DOHH2 (cell line): ENCODE data around the gene GLRX2.

Source experiments
- H3F3A ChIP-seq: fragments of 200-600 bp; sonication (generic), shearing (Covaris generic); 2 replicates; pipeline ENCODE4 v1.6.0; 2016; ENCODE audit warnings: antibody characterized with exemption, mild to moderate bottlenecking; ENCODE audit not compliant: control insufficient read depth, insufficient read depth
- H3K27ac ChIP-seq: fragments of 200-600 bp; sonication (generic); 2 replicates; pipeline ENCODE4 v1.5.1; 2014; ENCODE audit warnings: low read depth, mild to moderate bottlenecking, low read length, moderate library complexity
- H3K27me3 ChIP-seq: fragments of 200-600 bp; sonication (generic); 2 replicates; pipeline ENCODE4 v1.6.1; 2014; ENCODE audit warnings: mild to moderate bottlenecking, low read length, mixed read lengths; ENCODE audit not compliant: control insufficient read depth
- H3K36me3 ChIP-seq: fragments of 200-600 bp; sonication (generic); 2 replicates; pipeline ENCODE4 v1.6.1; 2014; ENCODE audit warnings: mild to moderate bottlenecking, low read length, moderate library complexity, mixed read lengths; ENCODE audit not compliant: control insufficient read depth
- H3K4me1 ChIP-seq: fragments of 200-600 bp; sonication (generic); 2 replicates; pipeline ENCODE4 v1.6.1; 2014; ENCODE audit warnings: mild to moderate bottlenecking, low read length, mixed read lengths; ENCODE audit not compliant: control insufficient read depth
- H3K4me2 ChIP-seq: fragments of 200-600 bp; sonication (generic); 2 replicates; pipeline ENCODE4 v1.6.0; 2014; ENCODE audit warnings: mild to moderate bottlenecking, low read length, moderate library complexity
- H3K4me3 ChIP-seq: fragments of 200-600 bp; sonication (generic); 2 replicates; pipeline ENCODE4 v1.5.1; 2014; ENCODE audit warnings: mild to moderate bottlenecking, low read length, mixed read lengths
- H3K79me2 ChIP-seq: fragments of 200-600 bp; sonication (generic); 2 replicates; pipeline ENCODE4 v1.6.1; 2014; ENCODE audit warnings: mild to moderate bottlenecking, low read length, mixed read lengths; ENCODE audit not compliant: control insufficient read depth
- H3K9me2 ChIP-seq: fragments of 200-600 bp; sonication (generic); replicated peaks from 2 replicates; pipeline ENCODE4 v1.6.1; 2014; ENCODE audit warnings: mild to moderate bottlenecking, low read length, mixed read lengths; ENCODE audit not compliant: control insufficient read depth
- H3K9me3 ChIP-seq: fragments of 200-600 bp; sonication (generic); 2 replicates; pipeline ENCODE4 v1.6.1; 2014; ENCODE audit warnings: antibody characterized with exemption, low read length, mixed read lengths; ENCODE audit not compliant: control insufficient read depth, insufficient read depth
- H4K20me1 ChIP-seq: fragments of 200-600 bp; sonication (generic); 2 replicates; pipeline ENCODE4 v1.6.0; 2014; ENCODE audit warnings: low read depth, mild to moderate bottlenecking, antibody characterized with exemption, low read length, moderate library complexity; ENCODE audit not compliant: control insufficient read depth, insufficient read depth
- CTCF ChIP-seq: fragments of 200-600 bp; sonication (generic); IDR thresholded peaks from one replicate; pipeline ENCODE4 v1.5.1; 2014; ENCODE audit warnings: antibody characterized with exemption, mild to moderate bottlenecking, low read depth, low read length; ENCODE audit not compliant: poor library complexity, severe bottlenecking
- EZH2phosphoT487 ChIP-seq: fragments of 200-600 bp; sonication (generic); IDR thresholded peaks from 2 replicates; pipeline ENCODE4 v1.6.1; 2017; ENCODE audit warnings: borderline replicate concordance, mild to moderate bottlenecking, antibody characterized with exemption, low read length, moderate library complexity, mixed read lengths

Gene GLRX2

GRCh38 chr1:193070386-193070753 is 34.8 kb downstream of the GLRX2 start:
- H3K79me2 ChIP-seq = peaks cover 76% of the 10 kb centered on the region
- H3K27ac ChIP-seq = no peak overlapping the region
- H3F3A ChIP-seq = no peaks in the 10 kb centered on the region
- TF ChIP-seq EZH2phosphoT487 (no peak), CTCF (no peak)
- H4K20me1 ChIP-seq = no peaks in the 10 kb centered on the region; the same call in 1 of the 2 replicates
- H3K9me2 ChIP-seq = no peaks in the 10 kb centered on the region
- peak overlapping the region; percentile 3 for H3K4me3 ChIP-seq
- H3K4me1 ChIP-seq = peaks cover 13% of the 10 kb centered on the region
- no peaks in the 10 kb centered on the region for H3K27me3 ChIP-seq
- peak overlapping the region; percentile 12 for H3K4me2 ChIP-seq
- peaks cover 38% of the 10 kb centered on the region for H3K36me3 ChIP-seq
- H3K9me3 ChIP-seq = no peaks in the 10 kb centered on the region

GRCh38 chr1:193069748-193070385 is 35.3 kb downstream of the GLRX2 start:
- Histone ChIP-seq H4K20me1 (no peaks in the 10 kb centered on the region; the same call in 1 of the 2 replicates), H3K4me3 (peak overlapping the region; percentile 3), H3K9me3 (no peaks in the 10 kb centered on the region), H3K36me3 (peaks cover 36% of the 10 kb centered on the region), H3K27me3 (no peaks in the 10 kb centered on the region), H3K9me2 (no peaks in the 10 kb centered on the region), H3K4me2 (peak overlapping the region; percentile 12), H3K27ac (no peak overlapping the region), H3F3A (no peaks in the 10 kb centered on the region), H3K4me1 (peaks cover 13% of the 10 kb centered on the region), H3K79me2 (peaks cover 79% of the 10 kb centered on the region)
- peak; percentile 71 for TF ChIP-seq CTCF
- no peak for TF ChIP-seq EZH2phosphoT487

GRCh38 chr1:193068013-193068412 is 37.2 kb downstream of the GLRX2 start:
- Histone ChIP-seq H3K4me1 (peaks cover 20% of the 10 kb centered on the region), H3F3A (no peaks in the 10 kb centered on the region), H3K9me3 (no peaks in the 10 kb centered on the region), H3K27me3 (no peaks in the 10 kb centered on the region), H3K4me3 (no peak overlapping the region), H3K9me2 (no peaks in the 10 kb centered on the region), H3K36me3 (peaks cover 36% of the 10 kb centered on the region), H3K27ac (no peak overlapping the region), H3K4me2 (no peak overlapping the region), H3K79me2 (peaks cover 91% of the 10 kb centered on the region), H4K20me1 (peaks cover 4% of the 10 kb centered on the region; the same call in 1 of the 2 replicates)
- TF ChIP-seq CTCF (no peak), EZH2phosphoT487 (no peak)
